Heart left ventricle (tissue), 16 donors: ENCODE results near the gene HDAC4. TPM values are rescaled to one million over a fixed set of nuclear protein-coding genes. Genes with fewer than 3 reads are reported as not detected.

Source experiments
- ATAC-seq, 4 donors: fragments of 200-7000 bp; cut with Tn5 transposase; one replicate each; pipeline ENCODE4 v1.9.1; 2020 to 2022; ENCODE audit warnings: moderate library complexity in 4 of 4, mild to moderate bottlenecking in 3 of 4, moderate number of reproducible peaks in 1 of 4
- DNase-seq, 5 donors: peaks; one replicate each; pipeline ENCODE4 v3.0.0-alpha.2; 2020
- H3K27ac ChIP-seq, 12 donors: fragments of 200-600 bp; sonication (generic) in 4 of 12; one replicate each; pipeline versions ENCODE4 v1.5.0 to v1.8.0; 2016 to 2022; ENCODE audit warnings: mild to moderate bottlenecking in 2 of 12
- H3K27me3 ChIP-seq, 9 donors: fragments of 200-600 bp; sonication (generic) in 2 of 9; one replicate each; pipeline versions ENCODE4 v1.5.1 to v1.8.0; 2016 to 2022; ENCODE audit warnings: mild to moderate bottlenecking in 3 of 9
- H3K36me3 ChIP-seq, 9 donors: fragments of 200-600 bp; sonication (generic) in 2 of 9; one replicate each; pipeline versions ENCODE4 v1.5.0 to v1.8.0; 2018 to 2022; ENCODE audit warnings: mild to moderate bottlenecking in 2 of 9
- H3K4me1 ChIP-seq, 12 donors: fragments of 200-600 bp; sonication (generic) in 4 of 12; one replicate each; pipeline versions ENCODE4 v1.5.0 to v1.8.0; 2016 to 2022; ENCODE audit warnings: mild to moderate bottlenecking in 3 of 12
- H3K4me3 ChIP-seq, 12 donors: fragments of 200-600 bp; sonication (generic) in 4 of 12; one replicate each; pipeline versions ENCODE4 v1.5.0 to v1.8.0; 2017 to 2022; ENCODE audit warnings: mild to moderate bottlenecking in 9 of 12, moderate library complexity in 4 of 12
- H3K9me3 ChIP-seq, 12 donors: fragments of 200-600 bp; sonication (generic) in 4 of 12; one replicate each; pipeline versions ENCODE4 v1.5.0 to v1.8.0; 2016 to 2022; ENCODE audit warnings: mild to moderate bottlenecking in 1 of 12
- POLR2A ChIP-seq, 2 donors: fragments of 450-650 bp; IDR thresholded peaks; one replicate each; pipeline ENCODE4 v1.6.1; 2017; ENCODE audit warnings: antibody characterized with exemption in 2 of 2, mild to moderate bottlenecking in 2 of 2, moderate library complexity in 2 of 2
- WGBS, 4 donors: extraction: QIAGEN DNeasy Blood & Tissue Kit in 2 of 4; methylation state at CpG; one replicate each; pipeline versions ENCODE4 v1.1.5 to v1.1.7; 2013 to 2018; 5-methylcytosine and 5-hydroxymethylcytosine counted together
- intact Hi-C, 10 donors: fragments of 100-400 bp; cut with DNase I; formaldehyde crosslinking; loops; one replicate each; pipeline versions ENCODE4 v1.11.1 to v1.14.2; 2022
- polyA plus RNA-seq, 2 donors: library from polyadenylated mRNA; stranded (reverse); fragments of 200-250 nt; gene quantifications; one replicate each; pipeline ENCODE4 v1.2.3, GENCODE V29; 2013
- total RNA-seq, 9 donors: library from RNA; depleted of rRNA in 2 of 9; stranded (reverse); fragments of >200 nt in 2 of 9; fragmentation: NEBNext Ultra II Directional in 3 of 9; extraction: Animal tissue kit (Norgen Biotek cat#: 25700) in 3 of 9; gene quantifications; one replicate each; pipeline versions ENCODE4 v1.1.0 to v1.2.4, GENCODE V29; 2016 to 2023
- TF ChIP-seq, protein P1 (sequence below), 12 donors: fragments of 200-600 bp; sonication (generic) in 4 of 12; IDR thresholded peaks; one replicate each; pipeline versions ENCODE4 v1.5.0 to v1.8.0; 2018 to 2022; ENCODE audit warnings: antibody characterized with exemption in 12 of 12, mild to moderate bottlenecking in 5 of 12
- donor health status: ischemic (EF 13 %, LVEDD 7.1; RV severe dilation, severe dysfunction).
- donor health status: healthy with polysubstance abuse.
- donor health status: DM: no; HTN: yes; CAD: no.
- donor health status: DM: no; HTN: no; CAD: no.
- donor health status: ischemic (EF 25% LVEDD 6.9; RV normal size, moderate dysfunction).
- donor health status: ischemic (EF 25% LVEDD 5.7; RV mildly dilated, moderate dysfunction).
- donor health status: healthy.
- donor health status: DM: yes; HTN: yes; CAD: no.
- donor health status: ischemic (EF 35%, LVEDD 5.7; RV mildly dilated, moderate dysfunction).
- donor health status: nonischemic (EF 11% LVEDD 7.7; RV severe dilation, severe dysfunction).
- donor health status: DM: yes; HTN: yes; CAD: no.
- donor health status: PGD.
- donor health status: ischemic (EF 29% LVEDD 5.4; RV normal size, mild dysfunction).
- donor health status: nonischemic (EF 23%, LVEDD 6.1; RV moderate dilation, normal function).

Gene HDAC4
- total and polyA plus RNA-seq, 11 donors = 13.9 to 37.6 (median 27.5) TPM

GRCh38 chr2:239247401-239248245, 153.2 kb downstream of the HDAC4 start:
- intact Hi-C loops = no loop called here
- Histone ChIP-seq H3K36me3 (no peaks in the 10 kb centered on the region), H3K9me3 (no peaks in the 10 kb centered on the region), H3K27ac (peak overlapping the region in 1 of 12 donors; percentile 70), H3K27me3 (no peaks in the 10 kb centered on the region), H3K4me1 (peaks cover 3 to 75% (median 46%) of the 10 kb centered on the region in 12 donors), H3K4me3 (no peak overlapping the region)
- TF ChIP-seq, protein P1, sequence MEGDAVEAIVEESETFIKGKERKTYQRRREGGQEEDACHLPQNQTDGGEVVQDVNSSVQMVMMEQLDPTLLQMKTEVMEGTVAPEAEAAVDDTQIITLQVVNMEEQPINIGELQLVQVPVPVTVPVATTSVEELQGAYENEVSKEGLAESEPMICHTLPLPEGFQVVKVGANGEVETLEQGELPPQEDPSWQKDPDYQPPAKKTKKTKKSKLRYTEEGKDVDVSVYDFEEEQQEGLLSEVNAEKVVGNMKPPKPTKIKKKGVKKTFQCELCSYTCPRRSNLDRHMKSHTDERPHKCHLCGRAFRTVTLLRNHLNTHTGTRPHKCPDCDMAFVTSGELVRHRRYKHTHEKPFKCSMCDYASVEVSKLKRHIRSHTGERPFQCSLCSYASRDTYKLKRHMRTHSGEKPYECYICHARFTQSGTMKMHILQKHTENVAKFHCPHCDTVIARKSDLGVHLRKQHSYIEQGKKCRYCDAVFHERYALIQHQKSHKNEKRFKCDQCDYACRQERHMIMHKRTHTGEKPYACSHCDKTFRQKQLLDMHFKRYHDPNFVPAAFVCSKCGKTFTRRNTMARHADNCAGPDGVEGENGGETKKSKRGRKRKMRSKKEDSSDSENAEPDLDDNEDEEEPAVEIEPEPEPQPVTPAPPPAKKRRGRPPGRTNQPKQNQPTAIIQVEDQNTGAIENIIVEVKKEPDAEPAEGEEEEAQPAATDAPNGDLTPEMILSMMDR (IDR thresholded peaks at IDR 0.05) = no peak
- no peak for TF ChIP-seq POLR2A (IDR thresholded peaks at IDR 0.05)
- peak in 1 of 5 donors; percentile 21 for DNase-seq
- no peak for ATAC-seq
- 91 to 96% (median 94%) methylated on average over 30 to 31 of the region's 31 CpGs for WGBS, 4 donors

- no peak for DNase-seq
- Histone ChIP-seq H3K4me3 (no peak overlapping the region), H3K27me3 (no peaks in the 10 kb centered on the region), H3K27ac (peak overlapping the region in 6 of 12 donors; percentile 20 to 74 (median 62)), H3K9me3 (no peaks in the 10 kb centered on the region), H3K36me3 (no peaks in the 10 kb centered on the region), H3K4me1 (peaks cover 3 to 68% (median 40%) of the 10 kb centered on the region in 12 donors)
- 76 to 85% (median 83%) methylated on average over 11 of the region's 11 CpGs for WGBS, 4 donors
- intact Hi-C loops = no loop called here
- TF ChIP-seq, protein P1 (IDR thresholded peaks at IDR 0.05) = no peak
- no peak for TF ChIP-seq POLR2A (IDR thresholded peaks at IDR 0.05)
- peak in 2 of 4 donors; percentile 9 to 19 for ATAC-seq
Measured at GRCh38 chr2:239246723-239247122, 154.1 kb downstream of the HDAC4 start.

DNA sequence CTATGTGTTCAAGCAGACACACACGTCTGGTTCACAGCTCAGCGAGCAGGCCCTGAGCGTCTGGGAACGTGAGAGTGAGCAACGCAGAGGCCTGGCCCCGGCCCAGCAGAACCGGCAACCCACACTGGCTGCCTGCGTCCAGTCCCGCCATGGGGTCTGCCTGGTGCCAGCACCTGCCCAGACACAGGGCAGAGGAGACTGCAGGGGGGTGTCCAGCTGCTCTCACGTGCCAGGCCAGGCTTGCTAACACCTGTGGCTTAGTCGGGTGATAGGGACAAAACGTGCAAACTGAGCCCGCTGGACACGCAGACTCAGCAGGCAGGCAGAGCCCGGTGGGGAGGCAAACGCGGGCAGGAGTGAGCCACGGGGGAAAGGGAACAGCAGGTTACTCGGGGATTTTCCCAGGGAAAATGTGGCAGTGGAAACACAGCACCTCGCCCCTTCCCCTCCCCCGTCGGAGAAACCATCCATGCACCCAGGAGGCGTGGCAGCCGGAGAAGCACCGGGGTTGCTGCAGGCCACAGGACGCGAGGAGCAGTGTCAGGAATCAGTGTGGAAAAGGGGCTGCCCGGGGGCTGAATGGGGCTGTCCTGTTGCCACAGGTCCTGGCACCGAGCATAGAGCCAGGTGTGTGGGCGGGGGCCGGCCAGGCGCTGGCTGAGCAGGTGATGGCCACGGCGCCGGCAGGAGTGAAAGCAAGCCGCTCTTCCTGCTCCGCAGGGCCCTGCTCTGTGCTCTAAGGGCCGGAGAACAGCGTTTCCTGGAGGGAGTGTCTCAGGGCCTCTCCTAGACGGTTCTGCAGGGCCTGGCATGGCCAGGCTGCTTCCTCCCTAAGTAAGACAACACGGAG, 154.7 kb downstream of the HDAC4 start:
- DNase-seq = peak in 1 of 5 donors; percentile 45
- H3K9me3 ChIP-seq = no peaks in the 10 kb centered on the region
- H3K36me3 ChIP-seq = no peaks in the 10 kb centered on the region
- WGBS, 4 donors = 57 to 66% (median 62%) methylated on average over 41 of the region's 41 CpGs
- ATAC-seq = peak; percentile 39 to 59 (median 50)
- peaks cover under 1 to 68% (median 39%) of the 10 kb centered on the region in 12 donors for H3K4me1 ChIP-seq
- TF ChIP-seq POLR2A (IDR thresholded peaks at IDR 0.05) = no peak
- TF ChIP-seq, protein P1 (IDR thresholded peaks at IDR 0.05) = no peak
- H3K4me3 ChIP-seq = no peak overlapping the region
- intact Hi-C loops = no loop called here
- H3K27me3 ChIP-seq = no peaks in the 10 kb centered on the region
- peak overlapping the region in 11 of 12 donors; percentile 8 to 74 (median 51) for H3K27ac ChIP-seq

DNA sequence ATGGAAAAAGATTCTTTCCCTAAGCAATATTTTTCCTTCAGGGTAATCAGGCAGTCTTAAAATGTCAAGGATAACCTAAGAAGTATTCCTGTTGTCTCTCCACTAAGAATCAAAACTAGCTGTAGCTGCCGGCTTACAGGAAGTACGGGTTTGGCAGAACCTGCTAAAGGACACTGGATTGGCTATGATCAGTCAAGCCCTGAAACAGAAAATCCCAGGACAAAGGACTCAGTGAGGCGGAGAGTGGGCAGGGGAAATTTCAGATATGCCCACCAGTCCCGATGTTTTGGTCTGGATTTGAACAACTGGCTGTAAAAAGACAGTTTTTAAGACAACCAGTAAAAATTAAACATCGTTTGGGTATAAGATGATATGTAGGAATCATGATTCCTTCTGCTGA, 155.7 kb downstream of the HDAC4 start:
- peaks cover 0 to 68% (median 40%) of the 10 kb centered on the region in 12 donors for H3K4me1 ChIP-seq
- WGBS, 4 donors = 59 to 71% (median 67%) methylated on average over 5 of the region's 5 CpGs
- no peak overlapping the region for H3K4me3 ChIP-seq
- H3K36me3 ChIP-seq = no peaks in the 10 kb centered on the region
- H3K9me3 ChIP-seq = no peaks in the 10 kb centered on the region
- intact Hi-C loops = no loop called here
- TF ChIP-seq POLR2A (IDR thresholded peaks at IDR 0.05) = no peak
- TF ChIP-seq, protein P1 (IDR thresholded peaks at IDR 0.05) = no peak
- ATAC-seq (no peak), DNase-seq (peak in 1 of 5 donors; percentile 19)
- peak overlapping the region in 8 of 12 donors; percentile 31 to 74 (median 58) for H3K27ac ChIP-seq
- no peaks in the 10 kb centered on the region for H3K27me3 ChIP-seq
